ENCODE results near the gene SERPINE1. TPM values are rescaled to one million over a fixed set of nuclear protein-coding genes. Genes with fewer than 3 reads are reported as not detected.

Gene SERPINE1
- total and polyA plus RNA-seq, 9 donors = 4.0 to 81.6 (median 19.9) TPM

DNA sequence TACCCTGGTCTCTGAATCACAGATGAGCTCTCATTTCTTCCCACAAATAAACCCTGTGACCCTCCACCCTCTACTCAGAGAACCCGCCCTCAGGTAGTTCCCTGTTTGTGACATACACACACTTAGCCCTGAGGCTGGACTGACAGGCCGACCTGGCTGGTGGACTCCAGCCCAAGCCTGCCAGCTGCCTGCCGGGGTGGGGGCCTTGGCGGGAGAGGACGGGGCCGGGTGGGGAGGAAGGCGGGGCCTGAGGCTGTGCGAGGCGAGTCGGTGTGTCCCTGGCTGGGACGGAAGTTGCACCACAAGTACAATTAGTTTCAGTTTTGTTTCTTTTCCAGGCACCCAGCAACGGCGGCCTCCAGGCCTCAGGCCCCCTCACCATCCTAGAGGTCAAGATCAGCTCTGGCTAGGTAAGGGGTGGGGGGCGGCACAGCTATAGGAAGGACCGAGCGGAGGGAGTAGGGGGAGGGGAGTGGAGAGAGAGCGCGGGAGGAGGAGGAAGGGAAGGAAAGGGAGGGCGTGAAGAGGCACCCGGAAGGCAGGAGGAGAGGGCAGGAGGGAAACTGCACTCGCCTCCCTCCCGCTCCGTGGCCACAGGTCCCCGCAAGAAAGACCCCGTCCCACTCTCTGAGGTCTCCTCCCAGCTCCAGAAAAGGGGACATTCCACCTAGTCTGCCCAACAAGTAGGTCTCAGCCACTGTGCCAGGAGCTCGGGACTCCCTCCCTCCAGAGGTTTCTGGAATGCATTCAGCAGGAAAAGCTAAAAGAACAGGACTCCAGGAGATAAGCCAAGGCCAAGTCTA lies 41.5 kb upstream of the SERPINE1 start, which contains the start of gene TRIM56:
Gene TRIM56 (plus strand): TSS at position 320 of the 803 bp plus-strand sequence. CDS start 1,832 bp downstream, outside the sequence.
- Histone ChIP-seq H3K27ac (peak within 1 kb of the TSS; percentile 64 to 91), H3K36me3 (no peaks in the 10 kb centered on the region), H3K27me3 (no peaks in the 10 kb centered on the region), H3K9me3 (no peaks in the 10 kb centered on the region), H3K4me1 (ENCODE audit: insufficient read depth) (peaks cover 7% of the 10 kb centered on the region), H3K4me3 (peak within 1 kb of the TSS; percentile 78)
- intact Hi-C loops (cut with DNase I) = loop anchor here (5.0 to 10.0 kb wide), 3 partner anchors 42 to 611 kb away; partner anchors contain the start of genes SERPINE1 (in 1 of the 4) and TSC22D4 (in 1 of the 4)
- 0 to 2% (median 1%) methylated on average over 26 of the region's 26 CpGs for WGBS, 3 donors
- peak; percentile 88 to 92 (median 90) for DNase-seq
- no peak for TF ChIP-seq CTCF (IDR thresholded peaks at IDR 0.05)
- TF ChIP-seq EP300 (IDR thresholded peaks at IDR 0.05) = no peak
- TF ChIP-seq POLR2A (IDR thresholded peaks at IDR 0.05) = peak; percentile 71

GRCh38 chr7:101087334-101088068 lies 39.4 kb upstream of the SERPINE1 start:
- Histone ChIP-seq H3K27me3 (no peaks in the 10 kb centered on the region), H3K4me3 (no peak overlapping the region), H3K36me3 (no peaks in the 10 kb centered on the region), H3K4me1 (ENCODE audit: insufficient read depth) (peaks cover 7% of the 10 kb centered on the region), H3K9me3 (no peaks in the 10 kb centered on the region), H3K27ac (peak overlapping the region in 1 of 2 donors; percentile 2)
- intact Hi-C loops (cut with DNase I) = loop anchor here (5.0 to 10.0 kb wide), 3 partner anchors 40 to 613 kb away; partner anchors contain the start of genes SERPINE1 (in 1 of the 4) and TSC22D4 (in 1 of the 4)
- TF ChIP-seq POLR2A (IDR thresholded peaks at IDR 0.05) (no peak), EP300 (IDR thresholded peaks at IDR 0.05) (no peak), CTCF (IDR thresholded peaks at IDR 0.05) (no peak)
- DNase-seq = no peak
- 91 to 92% (median 92%) methylated on average over 40 to 45 of the region's 45 CpGs for WGBS, 3 donors

- H3K4me1 ChIP-seq (ENCODE audit: insufficient read depth) = peaks cover 7% of the 10 kb centered on the region
- H3K36me3 ChIP-seq = no peaks in the 10 kb centered on the region
- H3K27me3 ChIP-seq = no peaks in the 10 kb centered on the region
- no peak for DNase-seq
- no peak overlapping the region for H3K27ac ChIP-seq
- H3K9me3 ChIP-seq = no peaks in the 10 kb centered on the region
- no peak overlapping the region for H3K4me3 ChIP-seq
- TF ChIP-seq CTCF (IDR thresholded peaks at IDR 0.05) (no peak), POLR2A (IDR thresholded peaks at IDR 0.05) (no peak), EP300 (IDR thresholded peaks at IDR 0.05) (no peak)
- intact Hi-C loops (cut with DNase I) = loop anchor here (5.0 to 10.0 kb wide), 3 partner anchors 39 to 613 kb away; partner anchors contain the start of genes SERPINE1 (in 1 of the 4) and TSC22D4 (in 1 of the 4)
- 88 to 94% (median 92%) methylated on average over 19 to 21 of the region's 21 CpGs for WGBS, 3 donors
These were observed 38.9 kb upstream of the SERPINE1 start for GRCh38 chr7:101088069-101088425.

GRCh38 chr7:101088858-101089529 lies 37.9 kb upstream of the SERPINE1 start:
- DNase-seq = no peak
- Histone ChIP-seq H3K4me3 (no peak overlapping the region), H3K27ac (no peak overlapping the region), H3K27me3 (no peaks in the 10 kb centered on the region), H3K9me3 (no peaks in the 10 kb centered on the region), H3K36me3 (no peaks in the 10 kb centered on the region), H3K4me1 (ENCODE audit: insufficient read depth) (peaks cover 7% of the 10 kb centered on the region)
- intact Hi-C loops (cut with DNase I) = loop anchor here (5.0 to 10.0 kb wide), 3 partner anchors 38 to 614 kb away; partner anchors contain the start of genes SERPINE1 (in 1 of the 4) and TSC22D4 (in 1 of the 4)
- WGBS, 3 donors = 92 to 93% (median 93%) methylated on average over 39 to 41 of the region's 41 CpGs
- no peak for TF ChIP-seq EP300 (IDR thresholded peaks at IDR 0.05)
- TF ChIP-seq CTCF (IDR thresholded peaks at IDR 0.05) = no peak
- no peak for TF ChIP-seq POLR2A (IDR thresholded peaks at IDR 0.05)
